GM21515 (cell line): ENCODE data around the gene CADM1.

Experiments used
- ATAC-seq: cut with Tn5 transposase; IDR thresholded peaks from one replicate; pipeline ENCODE4 v1.9.1; 2021; ENCODE audit not compliant: unreplicated experiment

The CADM1 gene

DNA sequence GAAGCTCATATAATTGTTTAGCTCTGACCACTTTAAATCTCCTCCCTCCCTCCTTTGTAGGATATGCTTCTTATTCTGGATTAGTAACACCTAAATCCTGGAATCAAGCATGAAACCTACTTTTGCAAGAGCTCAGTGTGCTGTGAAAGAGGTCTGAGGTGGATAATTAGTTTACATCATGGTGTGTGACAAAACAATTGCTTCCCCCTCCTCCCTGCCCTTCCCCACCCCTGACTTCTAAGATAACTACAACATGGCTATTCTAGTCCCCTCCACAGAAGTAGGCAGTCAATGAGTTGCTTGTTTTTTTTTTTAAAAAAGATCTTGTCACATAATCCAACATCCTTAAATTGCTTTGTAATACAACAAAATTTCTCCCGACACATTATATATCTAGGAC lies 314.0 kb downstream of the CADM1 start:
- ATAC-seq, result no peak

GRCh38 chr11:115188898-115189278 lies 315.3 kb downstream of the CADM1 start:
- ATAC-seq, result no peak

- no peak for ATAC-seq
Observed at GRCh38 chr11:115188188-115188897, 315.9 kb downstream of the CADM1 start.

GRCh38 chr11:115185931-115186330 lies 318.3 kb downstream of the CADM1 start:
- ATAC-seq, result no peak

- ATAC-seq, result no peak
Observed at GRCh38 chr11:115185507-115185906, 318.7 kb downstream of the CADM1 start.

GRCh38 chr11:115184901-115185300 lies 319.3 kb downstream of the CADM1 start:
- no peak for ATAC-seq

DNA sequence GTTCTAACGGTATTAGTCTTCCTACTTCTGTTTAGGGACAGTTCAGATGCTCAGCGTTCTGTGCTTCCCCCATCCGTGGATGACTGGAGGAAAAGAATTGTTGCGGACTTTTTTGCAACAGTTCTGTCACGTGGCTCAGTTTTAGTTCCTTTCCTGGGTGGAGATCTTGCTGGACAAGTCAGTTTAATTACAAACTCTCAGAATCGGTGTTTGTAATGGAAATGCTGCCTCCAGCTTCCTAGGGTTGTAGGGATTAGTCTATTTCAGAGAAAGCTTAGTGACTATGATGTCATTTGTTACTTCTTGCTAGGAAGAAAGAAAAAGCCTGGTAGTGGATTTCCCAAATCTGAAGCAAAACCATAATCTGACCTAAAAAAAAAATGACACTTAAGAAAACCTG lies 320.4 kb downstream of the CADM1 start:
- ATAC-seq, result no peak

DNA sequence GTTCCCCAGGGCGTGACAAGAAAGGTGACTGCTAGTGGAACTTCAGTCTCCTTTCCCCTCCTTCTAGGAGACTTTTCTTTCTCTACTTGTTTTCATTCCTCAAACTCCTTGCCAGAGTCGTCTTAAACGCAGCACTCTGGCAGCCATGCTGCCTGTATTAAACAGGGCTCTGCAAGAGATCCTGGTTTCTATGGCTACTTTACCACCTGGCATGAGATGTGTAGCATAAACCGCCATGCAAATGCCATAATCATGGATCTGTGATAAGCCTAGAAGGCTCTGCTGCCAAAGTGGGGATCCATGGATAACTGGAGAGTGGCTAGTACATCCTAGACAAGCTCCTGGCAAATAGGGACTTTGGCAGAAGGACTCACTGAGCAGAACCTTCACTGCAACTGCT lies 321.1 kb downstream of the CADM1 start:
- no peak for ATAC-seq

GRCh38 chr11:115182282-115182955 lies 321.8 kb downstream of the CADM1 start:
- no peak for ATAC-seq

- no peak for ATAC-seq
Observed at GRCh38 chr11:115181538-115181937, 322.7 kb downstream of the CADM1 start.

DNA sequence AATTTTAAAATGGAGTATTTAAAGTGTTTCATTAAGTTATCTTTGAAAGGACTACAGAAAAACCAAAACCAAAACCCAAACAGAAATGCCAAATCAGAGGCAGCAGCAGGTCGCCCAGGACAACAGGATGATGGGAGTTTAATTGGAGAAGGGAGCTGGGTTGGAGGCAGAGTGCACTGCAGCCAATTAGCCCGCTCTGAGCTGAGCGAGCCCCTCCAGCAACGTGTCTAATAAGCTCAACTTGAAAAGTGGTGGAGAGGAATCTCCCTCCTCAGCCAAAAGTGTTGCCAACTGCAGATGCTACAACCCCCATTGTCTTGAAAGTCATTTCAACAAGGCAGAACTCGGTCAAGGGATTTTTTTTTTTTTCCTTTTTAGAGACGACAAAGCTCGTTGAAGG lies 323.9 kb downstream of the CADM1 start:
- ATAC-seq, result no peak

DNA sequence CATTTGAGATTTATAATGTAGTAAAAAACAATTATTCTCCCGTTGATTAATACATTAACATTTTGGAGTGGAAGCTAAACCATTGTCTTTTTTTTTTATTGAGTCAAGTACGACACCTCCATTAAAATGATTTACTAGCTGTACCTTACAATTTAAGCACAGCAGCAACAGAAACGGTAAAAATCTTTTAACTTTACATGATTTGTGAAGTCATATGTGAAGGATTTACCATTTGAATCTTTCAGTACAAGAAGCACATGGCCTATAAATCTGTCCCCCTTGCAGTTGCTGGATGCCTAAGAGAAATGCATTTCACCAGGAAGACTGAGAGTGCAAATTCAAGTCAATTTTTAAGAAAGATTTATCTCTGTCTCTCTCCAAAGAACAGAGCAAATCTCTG lies 324.6 kb downstream of the CADM1 start:
- ATAC-seq, result no peak

DNA sequence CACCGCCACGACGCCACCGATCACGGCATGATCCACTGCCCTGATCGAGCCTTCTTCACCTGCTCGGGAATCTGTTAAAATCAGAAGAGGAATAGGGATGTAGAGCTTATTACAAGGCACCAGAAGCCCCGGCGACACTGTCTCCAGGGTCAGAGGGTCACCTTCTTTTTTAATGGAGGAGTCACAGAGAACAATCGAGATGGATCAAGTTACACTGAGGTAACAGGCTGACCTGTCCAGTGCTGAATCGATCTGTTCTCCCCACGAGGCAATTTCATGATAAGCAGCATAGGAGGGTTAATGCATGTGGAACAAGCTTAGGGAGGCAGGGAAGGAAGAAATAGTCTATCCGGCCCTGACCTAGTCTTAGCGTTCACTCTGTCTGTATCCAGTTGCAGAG lies 325.5 kb downstream of the CADM1 start:
- no peak for ATAC-seq

- no peak for ATAC-seq
Observed at GRCh38 chr11:115173136-115173535, 331.1 kb downstream of the CADM1 start.

DNA sequence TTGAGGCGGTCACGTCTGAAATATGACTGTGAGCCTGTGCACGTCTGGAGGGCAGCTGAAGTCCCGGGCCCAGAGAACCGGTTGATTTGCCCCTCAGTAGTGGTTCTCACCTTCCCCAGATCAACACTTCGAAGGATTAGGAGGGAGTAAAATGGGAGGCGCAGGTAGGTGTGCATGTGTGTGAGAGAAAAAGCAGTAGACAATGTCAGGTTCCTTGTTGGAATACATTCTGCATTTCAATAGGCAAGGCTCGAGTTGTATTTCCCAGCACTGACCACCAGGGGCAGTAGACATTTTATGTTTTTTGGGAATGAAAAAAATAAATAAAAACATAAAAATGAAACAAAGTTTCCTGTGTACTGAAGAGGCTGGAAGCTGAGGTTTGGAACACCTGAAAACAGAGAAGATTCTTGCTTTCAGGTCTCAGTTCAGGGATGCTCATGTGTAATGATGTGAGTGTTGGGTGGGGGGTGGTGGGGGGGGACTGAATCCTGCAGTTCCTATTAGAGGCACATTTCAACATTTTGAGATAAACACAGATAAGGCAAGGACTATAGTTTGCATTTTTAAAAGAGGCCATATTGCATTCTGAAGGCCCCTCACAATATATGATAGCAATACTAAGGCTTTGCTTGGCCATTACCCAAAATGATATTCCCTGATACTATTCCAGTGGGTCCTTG lies 333.9 kb downstream of the CADM1 start:
- ATAC-seq, result no peak

GRCh38 chr11:115169251-115169650 lies 335.0 kb downstream of the CADM1 start:
- ATAC-seq, result no peak

DNA sequence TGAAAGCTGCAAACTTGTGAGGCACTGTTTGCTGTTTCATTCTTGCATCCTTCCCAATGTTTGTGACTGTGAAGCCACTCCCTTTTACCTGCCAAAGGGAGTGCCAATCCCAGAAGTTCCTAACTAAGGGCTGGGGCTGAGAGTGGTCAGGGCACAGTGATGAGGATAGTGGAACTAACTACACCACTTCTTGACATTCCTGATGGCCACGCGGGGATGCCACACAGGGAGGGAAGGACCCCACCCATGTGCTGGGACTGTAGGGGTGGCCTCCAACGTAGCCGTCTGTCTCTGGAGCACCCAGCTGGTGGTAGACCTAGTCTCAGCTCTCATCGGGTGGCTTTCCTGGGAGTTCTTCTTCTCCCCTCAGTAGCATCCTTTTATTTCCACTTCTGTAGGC lies 335.5 kb downstream of the CADM1 start:
- ATAC-seq, result no peak

- ATAC-seq, result no peak
Observed at GRCh38 chr11:115168229-115168671, 336.0 kb downstream of the CADM1 start.

DNA sequence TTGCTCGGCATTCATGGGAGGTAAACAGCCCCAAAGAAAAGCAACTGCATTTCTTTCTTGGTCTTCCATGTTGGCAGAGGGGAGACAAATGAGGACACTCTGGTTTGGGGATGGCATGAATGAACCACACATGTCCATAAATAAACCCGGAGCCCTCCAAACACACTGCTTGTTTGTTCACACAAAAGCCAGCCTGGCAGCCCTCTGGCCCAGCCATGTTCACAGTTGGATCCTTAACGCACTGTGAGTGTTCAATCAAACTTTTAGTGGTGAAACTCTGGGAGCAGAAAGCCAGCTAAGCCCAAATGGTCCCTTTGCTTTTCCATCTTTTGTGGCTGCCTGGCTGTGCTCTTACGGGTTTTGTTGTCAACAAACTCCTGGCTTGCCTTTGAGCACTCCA lies 336.8 kb downstream of the CADM1 start:
- ATAC-seq, result no peak

GRCh38 chr11:115166820-115167219 lies 337.4 kb downstream of the CADM1 start:
- no peak for ATAC-seq

DNA sequence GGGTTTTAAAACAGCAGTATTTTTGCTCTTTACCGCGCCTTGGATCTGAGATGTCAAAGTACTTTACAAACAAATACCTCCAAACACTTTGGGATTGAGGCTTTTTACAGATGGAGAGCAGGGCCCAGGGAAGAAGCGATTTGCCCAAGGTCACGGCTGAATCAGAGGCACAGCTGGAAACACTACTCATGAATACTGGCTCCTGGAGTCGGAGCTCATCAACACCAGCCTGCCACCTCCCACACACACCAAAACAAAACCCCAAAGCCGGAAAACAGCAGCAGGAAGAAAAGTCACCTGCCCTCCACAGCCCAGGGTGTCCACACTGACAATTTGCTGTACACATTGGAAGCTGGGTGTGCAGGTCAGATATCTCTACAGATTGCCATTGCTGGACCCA lies 339.4 kb downstream of the CADM1 start:
- no peak for ATAC-seq

DNA sequence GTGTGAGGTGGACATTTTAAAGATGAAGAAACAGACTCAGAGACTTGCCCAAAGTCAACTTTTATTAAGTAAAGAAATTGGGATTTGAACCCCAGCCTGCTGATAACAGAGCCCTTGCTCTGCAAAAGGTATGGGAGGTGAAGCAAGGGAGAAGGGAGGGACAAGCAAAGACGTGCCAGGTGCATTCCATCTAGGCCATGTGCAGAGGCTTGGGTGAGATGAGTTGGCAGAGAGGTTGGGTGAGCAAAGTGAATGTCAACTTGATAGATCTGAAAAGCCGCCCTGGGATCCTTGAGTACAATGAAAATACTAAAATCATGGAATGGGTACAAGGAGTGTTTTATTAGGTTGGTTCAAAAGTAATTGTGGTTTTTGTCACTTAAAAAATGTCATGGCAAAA lies 341.3 kb downstream of the CADM1 start:
- no peak for ATAC-seq
